ENCODE measurements around the gene AP5M1.

GRCh38 chr14:57244106-57244505 is 24.7 kb upstream of the AP5M1 start:
- TF ChIP-seq CTCF (IDR thresholded peaks at IDR 0.05 in 4 of 5, conservative IDR thresholded peaks at IDR 0.05 in 1 of 5) (no peak), POLR2A (IDR thresholded peaks at IDR 0.05) (no peak)
